Mesothelial cell of epicardium (in vitro differentiated cells): Measurements from ENCODE around the gene OR52N5. TPM values are rescaled to one million over a fixed set of nuclear protein-coding genes. Genes with fewer than 3 reads are reported as not detected.
A peak's percentile ranks its signal among the peaks of the same experiment; 100 is the strongest.

ENCODE experiments used
- DNase-seq, 2 experiments: peaks; one replicate each; pipeline ENCODE4 v3.0.0; 2021; ENCODE audit warnings: low spot score in 2 of 2; ENCODE audit not compliant: unreplicated experiment in 2 of 2
- H3K27ac Mint-ChIP-seq: 2 replicates; pipeline ENCODE4 v1.8.0; 2021; ENCODE audit warnings: mixed read lengths
- H3K27me3 Mint-ChIP-seq: 2 replicates; pipeline ENCODE4 v1.8.0; 2021; ENCODE audit warnings: low read depth, mixed read lengths
- H3K36me3 Mint-ChIP-seq: 2 replicates; pipeline ENCODE4 v1.8.0; 2021; ENCODE audit warnings: mixed read lengths
- H3K4me1 Mint-ChIP-seq: 2 replicates; pipeline ENCODE4 v1.8.0; 2021; ENCODE audit warnings: mixed read lengths
- H3K4me3 Mint-ChIP-seq: 2 replicates; pipeline ENCODE4 v1.8.0; 2021; ENCODE audit warnings: mild to moderate bottlenecking, moderate library complexity, mixed read lengths
- H3K9me3 Mint-ChIP-seq: 2 replicates; pipeline ENCODE4 v1.8.0; 2021; ENCODE audit warnings: mixed read lengths
- total RNA-seq: library from RNA; stranded (reverse); gene quantifications from 3 replicates; pipeline ENCODE4 v1.2.1, GENCODE V29; 2021
- TF ChIP-seq, protein P1 (sequence below): fragments of 200-600 bp; sonication (generic); IDR thresholded peaks from one replicate; pipeline ENCODE4 v1.5.0; 2021; ENCODE audit warnings: antibody characterized with exemption; ENCODE audit not compliant: unreplicated experiment

The OR52N5 gene
- total RNA-seq, 1 donor from 2014 or later: not detected

DNA sequence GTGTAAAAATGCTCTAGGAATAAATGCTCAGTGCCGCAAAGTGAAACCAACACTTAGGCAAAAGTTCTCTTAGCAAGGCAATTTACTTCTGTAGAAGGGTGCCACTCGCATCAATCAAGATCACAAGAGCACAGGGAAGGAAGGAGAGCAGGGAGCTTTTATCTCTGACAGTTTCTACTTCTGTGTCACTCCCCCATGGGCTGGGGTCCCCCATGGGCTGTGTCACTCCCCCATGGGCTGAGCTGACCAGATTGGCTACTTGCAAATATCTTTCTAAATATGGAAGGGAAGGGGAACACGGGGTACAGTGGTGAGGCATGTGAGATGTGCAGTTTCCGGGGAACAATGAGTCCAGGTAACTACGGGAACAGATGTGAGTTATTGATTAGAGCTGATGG, 26.0 kb upstream of the OR52N5 start:
- peaks cover 5% of the 10 kb centered on the region for H3K9me3 Mint-ChIP-seq
- peaks cover 9% of the 10 kb centered on the region for H3K4me1 Mint-ChIP-seq
- DNase-seq: no peak
- H3K27me3 Mint-ChIP-seq: peaks cover 8% of the 10 kb centered on the region
- no peaks in the 10 kb centered on the region for H3K36me3 Mint-ChIP-seq
- H3K4me3 Mint-ChIP-seq: peak overlapping the region; percentile 77
- no peak overlapping the region for H3K27ac Mint-ChIP-seq
- TF ChIP-seq, protein P1, sequence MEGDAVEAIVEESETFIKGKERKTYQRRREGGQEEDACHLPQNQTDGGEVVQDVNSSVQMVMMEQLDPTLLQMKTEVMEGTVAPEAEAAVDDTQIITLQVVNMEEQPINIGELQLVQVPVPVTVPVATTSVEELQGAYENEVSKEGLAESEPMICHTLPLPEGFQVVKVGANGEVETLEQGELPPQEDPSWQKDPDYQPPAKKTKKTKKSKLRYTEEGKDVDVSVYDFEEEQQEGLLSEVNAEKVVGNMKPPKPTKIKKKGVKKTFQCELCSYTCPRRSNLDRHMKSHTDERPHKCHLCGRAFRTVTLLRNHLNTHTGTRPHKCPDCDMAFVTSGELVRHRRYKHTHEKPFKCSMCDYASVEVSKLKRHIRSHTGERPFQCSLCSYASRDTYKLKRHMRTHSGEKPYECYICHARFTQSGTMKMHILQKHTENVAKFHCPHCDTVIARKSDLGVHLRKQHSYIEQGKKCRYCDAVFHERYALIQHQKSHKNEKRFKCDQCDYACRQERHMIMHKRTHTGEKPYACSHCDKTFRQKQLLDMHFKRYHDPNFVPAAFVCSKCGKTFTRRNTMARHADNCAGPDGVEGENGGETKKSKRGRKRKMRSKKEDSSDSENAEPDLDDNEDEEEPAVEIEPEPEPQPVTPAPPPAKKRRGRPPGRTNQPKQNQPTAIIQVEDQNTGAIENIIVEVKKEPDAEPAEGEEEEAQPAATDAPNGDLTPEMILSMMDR: no peak

- H3K27ac Mint-ChIP-seq: no peak within 1 kb of the TSS
- peaks cover 8% of the 10 kb centered on the region for H3K27me3 Mint-ChIP-seq
- H3K4me1 Mint-ChIP-seq: peaks cover 9% of the 10 kb centered on the region
- DNase-seq: peak in 1 of 2 experiments; percentile 78
- TF ChIP-seq, protein P1: peak; percentile 60
- H3K4me3 Mint-ChIP-seq: peak within 1 kb of the TSS; percentile 77
- no peaks in the 10 kb centered on the region for H3K36me3 Mint-ChIP-seq
- peaks cover 8% of the 10 kb centered on the region for H3K9me3 Mint-ChIP-seq
These were observed 25.5 kb upstream of the OR52N5 start, which contains the start of gene OR52N2 for GRCh38 chr11:5808500-5809121. TSS of gene OR52N2 (plus strand) at chr11:5808924. CDS start at chr11:5820336, 11,412 bp downstream.

DNA sequence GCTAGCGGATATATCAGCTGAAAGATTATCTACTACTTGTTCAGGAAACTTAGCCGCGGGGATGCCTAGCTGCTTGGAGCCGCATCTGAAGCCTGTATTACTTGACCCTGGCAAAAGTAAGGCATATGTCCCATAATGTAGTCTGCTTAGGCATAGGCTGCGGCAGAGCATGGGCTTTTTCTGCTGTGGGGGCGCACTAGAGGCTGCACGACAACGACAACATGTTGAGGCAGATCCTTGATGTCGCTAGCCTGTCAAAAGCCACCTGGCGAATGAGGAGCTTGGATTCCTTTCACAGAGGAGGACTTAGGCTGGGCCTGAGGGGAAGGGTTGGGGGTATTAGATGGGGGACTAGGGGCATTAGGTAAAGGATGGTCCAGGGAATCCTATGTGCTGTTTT, 24.4 kb upstream of the OR52N5 start:
- Mint-ChIP-seq H3K4me1 (peaks cover 9% of the 10 kb centered on the region), H3K27me3 (peaks cover 5% of the 10 kb centered on the region), H3K27ac (no peak overlapping the region), H3K9me3 (peaks cover 15% of the 10 kb centered on the region), H3K36me3 (no peaks in the 10 kb centered on the region), H3K4me3 (no peak overlapping the region)
- DNase-seq: no peak
- TF ChIP-seq, protein P1: no peak

GRCh38 chr11:5803982-5804381, 20.8 kb upstream of the OR52N5 start:
- no peak overlapping the region for H3K27ac Mint-ChIP-seq
- H3K4me1 Mint-ChIP-seq: peaks cover 5% of the 10 kb centered on the region

DNA sequence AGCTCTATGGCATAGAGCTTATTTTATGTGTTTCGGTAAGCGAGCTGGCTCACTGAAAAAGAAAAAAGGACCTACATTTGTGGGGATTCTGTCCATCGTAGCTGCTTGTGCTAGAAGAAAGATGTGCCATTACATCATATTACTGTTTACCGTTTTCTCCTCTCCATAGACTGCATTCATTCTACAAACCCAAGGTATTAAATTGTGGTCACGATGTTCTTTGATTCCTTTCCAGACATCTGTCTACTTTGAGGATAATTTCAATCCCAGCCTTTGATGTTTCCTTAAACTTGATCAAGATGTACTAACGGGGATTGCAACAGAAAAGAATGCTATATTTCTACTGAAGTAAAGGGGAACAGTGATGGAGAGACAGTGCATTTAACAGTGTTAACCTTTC, 13.4 kb upstream of the OR52N5 start:
- Mint-ChIP-seq H3K36me3 (no peaks in the 10 kb centered on the region), H3K4me1 (peaks cover 2% of the 10 kb centered on the region), H3K27me3 (peaks cover 4% of the 10 kb centered on the region), H3K27ac (no peak overlapping the region), H3K4me3 (no peak overlapping the region), H3K9me3 (peaks cover 5% of the 10 kb centered on the region)
- DNase-seq: no peak
- TF ChIP-seq, protein P1: no peak

More at GRCh38 chr11:5803982-5804381, 20.8 kb upstream of the OR52N5 start:
- DNase-seq: no peak
- H3K4me3 Mint-ChIP-seq: no peak overlapping the region
- H3K27me3 Mint-ChIP-seq: peaks cover 3% of the 10 kb centered on the region
- peaks cover 15% of the 10 kb centered on the region for H3K9me3 Mint-ChIP-seq
- H3K36me3 Mint-ChIP-seq: no peaks in the 10 kb centered on the region
- TF ChIP-seq, protein P1: no peak

DNA sequence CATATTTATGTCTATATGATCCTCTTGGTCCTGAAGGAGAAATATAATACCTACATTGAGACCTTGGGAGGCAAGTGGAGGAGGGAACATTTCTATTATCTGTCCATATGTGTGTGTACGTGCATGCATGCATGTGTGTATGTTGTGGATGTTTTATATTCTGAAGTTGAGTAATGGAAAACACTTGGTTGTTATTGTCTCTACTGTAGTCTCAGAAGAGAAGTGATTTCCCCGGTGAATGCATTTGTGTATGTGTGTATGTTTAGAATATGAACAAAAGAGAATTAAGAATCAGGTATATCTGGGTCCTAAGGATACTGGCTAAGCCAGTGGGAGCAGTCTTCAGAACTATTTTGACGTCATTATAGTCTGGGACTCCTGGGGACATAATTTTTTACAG, 8.0 kb upstream of the OR52N5 start, which contains the start of gene OR52N1:
Gene OR52N1 (minus strand): TSS at position 101 of the 400 bp plus-strand sequence. CDS start 2,449 bp downstream, outside the sequence.
- Mint-ChIP-seq H3K4me3 (no peak within 1 kb of the TSS), H3K4me1 (no peaks in the 10 kb centered on the region), H3K27ac (no peak within 1 kb of the TSS), H3K9me3 (peaks cover 5% of the 10 kb centered on the region), H3K36me3 (no peaks in the 10 kb centered on the region), H3K27me3 (peaks cover 4% of the 10 kb centered on the region)
- no peak for DNase-seq
- TF ChIP-seq, protein P1: no peak
